Heart left ventricle (tissue), 13 donors: ENCODE results near the gene RCE1.

Experiments
- POLR2A ChIP-seq, 2 donors: fragments of 450-650 bp; IDR thresholded peaks; one replicate each; pipeline ENCODE4 v1.6.1; 2017; ENCODE audit warnings: antibody characterized with exemption in 2 of 2, mild to moderate bottlenecking in 2 of 2, moderate library complexity in 2 of 2
- TF ChIP-seq, protein P1 (sequence below), 12 donors: fragments of 200-600 bp; sonication (generic) in 4 of 12; IDR thresholded peaks; one replicate each; pipeline versions ENCODE4 v1.5.0 to v1.8.0; 2018 to 2022; ENCODE audit warnings: antibody characterized with exemption in 12 of 12, mild to moderate bottlenecking in 5 of 12
- donor health status: ischemic (EF 13 %, LVEDD 7.1; RV severe dilation, severe dysfunction).
- donor health status: DM: no; HTN: yes; CAD: no.
- donor health status: DM: no; HTN: no; CAD: no.
- donor health status: ischemic (EF 25% LVEDD 6.9; RV normal size, moderate dysfunction).
- donor health status: ischemic (EF 25% LVEDD 5.7; RV mildly dilated, moderate dysfunction).
- donor health status: ischemic (EF 35%, LVEDD 5.7; RV mildly dilated, moderate dysfunction).
- donor health status: nonischemic (EF 11% LVEDD 7.7; RV severe dilation, severe dysfunction).
- donor health status: DM: yes; HTN: yes; CAD: no.
- donor health status: PGD.
- donor health status: ischemic (EF 29% LVEDD 5.4; RV normal size, mild dysfunction).
- donor health status: nonischemic (EF 23%, LVEDD 6.1; RV moderate dilation, normal function).

DNA sequence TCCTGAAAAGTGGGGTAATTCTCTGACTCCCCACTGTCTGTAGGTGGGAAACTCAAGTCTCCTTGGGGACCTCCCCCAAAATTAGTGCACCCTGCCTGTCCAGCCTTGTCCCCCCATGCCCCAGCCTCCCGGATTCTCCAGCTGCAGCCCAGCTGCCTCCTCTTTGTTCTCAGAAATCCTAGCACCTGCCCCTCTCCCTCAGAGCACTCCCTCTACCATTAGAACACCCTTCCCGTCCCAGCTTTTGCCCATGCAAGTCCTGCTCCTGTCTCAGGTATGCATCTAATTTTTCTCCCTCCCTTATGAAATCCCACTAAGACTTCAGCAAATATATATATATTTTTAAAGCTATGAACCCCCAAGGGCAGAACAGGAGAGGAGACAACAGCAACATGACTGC, 50.9 kb downstream of the RCE1 start:
- TF ChIP-seq POLR2A (IDR thresholded peaks at IDR 0.05) = no peak
- TF ChIP-seq, protein P1, sequence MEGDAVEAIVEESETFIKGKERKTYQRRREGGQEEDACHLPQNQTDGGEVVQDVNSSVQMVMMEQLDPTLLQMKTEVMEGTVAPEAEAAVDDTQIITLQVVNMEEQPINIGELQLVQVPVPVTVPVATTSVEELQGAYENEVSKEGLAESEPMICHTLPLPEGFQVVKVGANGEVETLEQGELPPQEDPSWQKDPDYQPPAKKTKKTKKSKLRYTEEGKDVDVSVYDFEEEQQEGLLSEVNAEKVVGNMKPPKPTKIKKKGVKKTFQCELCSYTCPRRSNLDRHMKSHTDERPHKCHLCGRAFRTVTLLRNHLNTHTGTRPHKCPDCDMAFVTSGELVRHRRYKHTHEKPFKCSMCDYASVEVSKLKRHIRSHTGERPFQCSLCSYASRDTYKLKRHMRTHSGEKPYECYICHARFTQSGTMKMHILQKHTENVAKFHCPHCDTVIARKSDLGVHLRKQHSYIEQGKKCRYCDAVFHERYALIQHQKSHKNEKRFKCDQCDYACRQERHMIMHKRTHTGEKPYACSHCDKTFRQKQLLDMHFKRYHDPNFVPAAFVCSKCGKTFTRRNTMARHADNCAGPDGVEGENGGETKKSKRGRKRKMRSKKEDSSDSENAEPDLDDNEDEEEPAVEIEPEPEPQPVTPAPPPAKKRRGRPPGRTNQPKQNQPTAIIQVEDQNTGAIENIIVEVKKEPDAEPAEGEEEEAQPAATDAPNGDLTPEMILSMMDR (IDR thresholded peaks at IDR 0.05) = no peak
